HFFc6 (cell line): ENCODE data around the gene IKZF3. TPM values are rescaled to one million over a fixed set of nuclear protein-coding genes. Genes with fewer than 3 reads are reported as not detected.

Source experiments
- DNase-seq: peaks from one replicate; pipeline ENCODE4 v3.0.0-alpha.2; 2018
- H3K27ac Mint-ChIP-seq: 2 replicates; pipeline ENCODE4 v1.8.0; 2020; ENCODE audit warnings: mild to moderate bottlenecking, mixed read lengths
- H3K27me3 Mint-ChIP-seq: 2 replicates; pipeline ENCODE4 v1.8.0; 2021; ENCODE audit warnings: mild to moderate bottlenecking, moderate library complexity, mixed read lengths; ENCODE audit not compliant: insufficient read depth
- H3K36me3 Mint-ChIP-seq: 2 replicates; pipeline ENCODE4 v1.8.0; 2021; ENCODE audit warnings: low read depth, mixed read lengths
- H3K4me1 Mint-ChIP-seq: 2 replicates; pipeline ENCODE4 v1.8.0; 2020; ENCODE audit warnings: low read depth, mixed read lengths
- H3K4me3 Mint-ChIP-seq: 2 replicates; pipeline ENCODE4 v1.8.0; 2020; ENCODE audit warnings: mild to moderate bottlenecking, moderate library complexity, mixed read lengths
- H3K9me3 Mint-ChIP-seq: 2 replicates; pipeline ENCODE4 v1.8.0; 2020; ENCODE audit warnings: mild to moderate bottlenecking, mixed read lengths
- CTCF ChIP-seq: fragments of 200-600 bp; sonication (generic); IDR thresholded peaks from 2 replicates; pipeline ENCODE4 v1.5.0; 2021; ENCODE audit warnings: antibody characterized with exemption, mild to moderate bottlenecking
- total RNA-seq, 6 experiments: library from RNA; stranded (reverse); fragmentation: NEBNext Ultra II Directional; extraction: Animal tissue kit (Norgen Biotek cat#: 25700); gene quantifications; 2 replicates in 1 of 6; 3 replicates in 5 of 6; pipeline ENCODE4 v1.2.3, GENCODE V29; 2021

IKZF3 gene
- total RNA-seq, 6 experiments from 2014 or later, result not detected

DNA sequence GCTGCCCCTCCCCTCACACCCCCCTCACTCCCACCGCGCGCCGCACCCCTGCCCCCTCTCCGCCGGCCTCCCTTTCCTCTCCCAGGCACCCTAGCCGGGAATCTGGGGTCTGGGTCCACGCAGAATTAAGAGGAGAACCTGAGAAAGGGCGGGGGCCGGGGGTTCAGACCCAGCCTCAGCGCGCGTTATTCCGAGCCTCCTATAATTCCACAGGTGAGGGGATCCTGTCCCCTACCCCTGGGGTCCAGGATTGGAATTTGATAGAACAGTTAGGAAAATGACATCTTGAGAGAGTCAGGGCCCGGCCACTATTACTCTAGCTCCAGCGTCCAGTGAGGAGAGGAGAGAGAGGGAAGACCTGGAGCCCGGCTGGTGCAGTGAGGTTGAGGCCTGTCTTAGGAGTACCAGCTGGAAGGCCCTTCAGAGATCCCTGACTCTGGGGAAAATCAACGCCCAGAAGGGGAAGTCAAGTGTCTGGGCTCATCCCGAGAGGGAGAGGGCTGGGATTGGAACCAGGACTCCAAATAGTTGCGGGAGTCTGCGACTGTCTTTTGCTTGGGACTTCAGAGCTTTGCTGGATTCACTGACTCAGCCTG lies 109.1 kb downstream of the IKZF3 start:
- peak overlapping the region; percentile 16; the same call in 1 of the 2 replicates for H3K27ac Mint-ChIP-seq
- H3K4me1 Mint-ChIP-seq, result 0 out of 2 replicates have a peak, but pooled peaks cover 5% of the 10 kb centered on the region
- H3K4me3 Mint-ChIP-seq, result peak overlapping the region; percentile 65
- no peak for DNase-seq
- no peak for TF ChIP-seq CTCF
- H3K9me3 Mint-ChIP-seq, result no peaks in the 10 kb centered on the region
- H3K36me3 Mint-ChIP-seq, result no peaks in the 10 kb centered on the region
- H3K27me3 Mint-ChIP-seq, result peaks cover 38% of the 10 kb centered on the region

DNA sequence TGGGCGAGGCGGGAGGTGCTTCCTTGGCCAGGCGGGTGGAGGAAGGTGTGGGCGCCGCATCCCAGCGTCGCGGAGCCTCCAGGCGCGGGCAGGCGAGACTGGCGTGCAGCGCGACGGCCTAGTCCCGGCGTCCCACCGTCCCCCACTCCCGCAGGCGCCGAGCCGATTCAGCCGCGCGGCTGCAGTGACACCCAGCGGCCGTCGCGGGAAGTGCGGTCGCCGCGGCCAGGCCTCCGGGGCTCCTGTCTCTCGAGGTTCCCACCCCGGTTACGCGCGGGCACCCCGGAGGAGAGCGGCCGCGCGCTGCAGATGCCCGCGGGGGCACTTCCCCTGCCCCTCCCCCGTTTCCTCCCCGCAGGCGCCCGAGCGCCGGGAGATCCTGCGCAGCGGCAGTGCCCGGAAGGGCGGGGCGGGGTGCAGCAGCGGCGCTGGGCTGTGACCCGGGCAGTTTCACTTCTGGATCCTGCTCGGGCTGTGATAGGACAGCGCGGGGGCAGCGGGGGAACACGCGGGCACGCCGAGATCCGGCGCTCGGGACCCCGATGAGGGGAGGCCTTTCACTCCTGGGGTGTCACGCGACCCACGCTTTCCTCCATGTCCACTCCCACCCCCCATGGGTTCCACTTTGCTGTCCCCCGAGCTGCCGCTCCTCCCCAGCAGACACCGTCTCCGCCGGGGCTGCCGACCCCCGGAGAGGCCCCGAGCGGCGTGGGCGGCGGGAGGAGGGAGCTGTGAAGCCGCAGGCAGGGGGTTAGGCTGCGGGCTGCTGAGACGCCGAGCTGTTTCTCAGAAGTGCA lies 109.8 kb downstream of the IKZF3 start:
- peak; percentile 99 for TF ChIP-seq CTCF
- peak overlapping the region; percentile 53 for H3K4me3 Mint-ChIP-seq
- no peak overlapping the region for H3K27ac Mint-ChIP-seq
- peaks cover 32% of the 10 kb centered on the region for H3K27me3 Mint-ChIP-seq
- H3K36me3 Mint-ChIP-seq, result no peaks in the 10 kb centered on the region
- no peaks in the 10 kb centered on the region for H3K9me3 Mint-ChIP-seq
- 0 out of 2 replicates have a peak, but pooled peaks cover 5% of the 10 kb centered on the region for H3K4me1 Mint-ChIP-seq
- DNase-seq, result peak; percentile 86

DNA sequence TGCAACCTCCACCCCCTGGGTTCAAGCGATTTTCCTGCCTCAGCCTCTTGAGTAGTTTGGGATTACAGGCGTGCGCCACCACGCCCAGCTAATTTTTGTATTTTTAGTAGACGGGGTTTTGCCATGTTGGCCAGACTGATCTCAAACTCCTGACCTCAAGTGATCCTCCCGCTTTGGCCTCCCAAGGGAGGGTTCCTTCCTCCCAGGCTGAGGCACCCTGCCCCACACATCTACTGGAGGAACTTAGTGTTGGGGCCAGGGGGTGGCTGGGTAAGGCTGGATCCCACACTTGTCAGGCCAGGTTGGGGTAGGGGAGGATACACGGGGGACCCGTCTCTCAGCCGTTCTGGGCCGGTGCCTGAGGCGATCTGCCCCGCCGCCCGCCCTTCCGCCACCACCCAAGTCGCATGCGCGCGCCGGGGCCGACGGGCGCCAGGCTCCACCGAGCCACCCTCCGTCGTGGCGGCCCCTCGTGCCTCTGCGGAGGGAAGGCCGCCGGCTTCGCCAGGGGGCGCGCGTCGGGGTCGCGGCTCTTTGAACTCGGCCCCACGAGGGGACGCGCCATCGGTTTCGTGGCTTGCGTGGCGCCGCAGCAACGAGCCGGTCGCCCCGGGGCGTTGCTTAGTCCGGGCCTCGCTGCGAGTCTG lies 110.5 kb downstream of the IKZF3 start:
- Mint-ChIP-seq H3K4me3 (peak overlapping the region; percentile 54; the same call in 1 of the 2 replicates), H3K9me3 (no peaks in the 10 kb centered on the region), H3K36me3 (no peaks in the 10 kb centered on the region), H3K4me1 (0 out of 2 replicates have a peak, but pooled peaks cover 5% of the 10 kb centered on the region), H3K27me3 (peaks cover 29% of the 10 kb centered on the region), H3K27ac (peak overlapping the region; percentile 29; the same call in 1 of the 2 replicates)
- no peak for DNase-seq
- TF ChIP-seq CTCF, result no peak

- no peak for TF ChIP-seq CTCF
- DNase-seq, result no peak
- H3K9me3 Mint-ChIP-seq, result no peaks in the 10 kb centered on the region
- no peak overlapping the region for H3K4me3 Mint-ChIP-seq
- 0 out of 2 replicates have a peak, but pooled peaks cover 5% of the 10 kb centered on the region for H3K4me1 Mint-ChIP-seq
- H3K36me3 Mint-ChIP-seq, result no peaks in the 10 kb centered on the region
- no peak overlapping the region for H3K27ac Mint-ChIP-seq
- H3K27me3 Mint-ChIP-seq, result peaks cover 25% of the 10 kb centered on the region
Observed at GRCh38 chr17:39752241-39752881, 111.8 kb downstream of the IKZF3 start.

- H3K9me3 Mint-ChIP-seq, result no peaks in the 10 kb centered on the region
- no peak overlapping the region for H3K27ac Mint-ChIP-seq
- no peak overlapping the region for H3K4me3 Mint-ChIP-seq
- no peak for DNase-seq
- no peak for TF ChIP-seq CTCF
- H3K27me3 Mint-ChIP-seq, result peaks cover 18% of the 10 kb centered on the region
- 0 out of 2 replicates have a peak, but pooled peaks cover 5% of the 10 kb centered on the region for H3K4me1 Mint-ChIP-seq
- H3K36me3 Mint-ChIP-seq, result no peaks in the 10 kb centered on the region
Observed at GRCh38 chr17:39751637-39752036, 112.5 kb downstream of the IKZF3 start.
